Keratinocyte (primary cell): ENCODE data around the gene DDX46. TPM values are rescaled to one million over a fixed set of nuclear protein-coding genes. Genes with fewer than 3 reads are reported as not detected.

ENCODE experiments used
- DNase-seq: peaks from one replicate; pipeline ENCODE4 v3.0.0-alpha.2; 2011; ENCODE audit warnings: low read depth, missing footprints, low spot score
- FAIRE-seq: peaks from 2 replicates; lab custom pipeline; 2011; peaks lifted over from hg19 to GRCh38; lab: Jason Lieb, UNC
- H2AFZ ChIP-seq: 2 replicates; pipeline ENCODE4 v1.6.0; 2012; ENCODE audit warnings: low read length, control low read depth, inconsistent platforms; ENCODE audit not compliant: control insufficient read depth
- H3K27ac ChIP-seq: 2 replicates; pipeline ENCODE4 v1.5.1; 2011; ENCODE audit warnings: low read length; ENCODE audit not compliant: control insufficient read depth, insufficient read depth
- H3K27me3 ChIP-seq: 3 replicates; pipeline ENCODE4 v1.6.0; 2011; ENCODE audit warnings: low read length; ENCODE audit not compliant: control insufficient read depth, insufficient read depth; ENCODE audit errors: extremely low read depth
- H3K36me3 ChIP-seq, 2 experiments: 2 replicates in 1 of 2; 3 replicates in 1 of 2; pipeline ENCODE4 v1.5.1; 2011; ENCODE audit warnings: low read length in 2 of 2, mild to moderate bottlenecking in 1 of 2; ENCODE audit not compliant: control insufficient read depth in 2 of 2, insufficient read depth in 2 of 2; ENCODE audit errors: extremely low read depth in 1 of 2
- H3K4me1 ChIP-seq: 3 replicates; pipeline ENCODE4 v1.5.1; 2011; ENCODE audit warnings: low read length; ENCODE audit not compliant: control insufficient read depth, insufficient read depth; ENCODE audit errors: extremely low read depth
- H3K4me2 ChIP-seq: 3 replicates; pipeline ENCODE4 v1.6.0; 2011; ENCODE audit warnings: low read depth, low read length; ENCODE audit not compliant: control insufficient read depth, insufficient read depth; ENCODE audit errors: extremely low read depth
- H3K4me3 ChIP-seq, 3 experiments: fragments of 200-600 bp in 1 of 3; sonication (generic) in 1 of 3; 2 replicates in 2 of 3; 3 replicates in 1 of 3; pipeline ENCODE4 v1.5.1; 2011 to 2016; ENCODE audit warnings: low read length in 3 of 3, mild to moderate bottlenecking in 3 of 3, control low read depth in 2 of 3, inconsistent platforms in 1 of 3, low read depth in 1 of 3, mixed read lengths in 1 of 3, mixed run types in 1 of 3, moderate library complexity in 1 of 3; ENCODE audit not compliant: control insufficient read depth in 2 of 3, insufficient read depth in 2 of 3; ENCODE audit errors: extremely low read depth in 1 of 3
- H3K79me2 ChIP-seq: 2 replicates; pipeline ENCODE4 v1.6.0; 2012; ENCODE audit warnings: low read length; ENCODE audit not compliant: control insufficient read depth, insufficient read depth
- H3K9ac ChIP-seq: 3 replicates; pipeline ENCODE4 v1.6.0; 2011; ENCODE audit warnings: low read length; ENCODE audit not compliant: control insufficient read depth, insufficient read depth; ENCODE audit errors: extremely low read depth
- H3K9me1 ChIP-seq: 3 replicates; pipeline ENCODE4 v1.6.0; 2011; ENCODE audit warnings: low read length; ENCODE audit not compliant: control insufficient read depth, insufficient read depth; ENCODE audit errors: extremely low read depth
- H3K9me3 ChIP-seq: 2 replicates; pipeline ENCODE4 v1.5.1; 2012; ENCODE audit warnings: low read depth, low read length; ENCODE audit not compliant: control insufficient read depth
- H4K20me1 ChIP-seq: 3 replicates; pipeline ENCODE4 v1.6.0; 2011; ENCODE audit warnings: low read length; ENCODE audit not compliant: control insufficient read depth, insufficient read depth; ENCODE audit errors: extremely low read depth
- EZH2 ChIP-seq: IDR thresholded peaks from one replicate; pipeline ENCODE4 v1.6.1; 2012; ENCODE audit warnings: inconsistent platforms, mild to moderate bottlenecking, low read length, moderate library complexity
- dilution Hi-C: fragments of 300-500 bp; cut with MboI; formaldehyde crosslinking; loops from one replicate; pipeline ENCODE4 v1.7.0; 2020; ENCODE audit warnings: low sequenced_read_pairs; ENCODE audit not compliant: extremely low pct_ligation_motif_present
- polyA plus RNA-seq, 5 experiments: library from polyadenylated mRNA; depleted of rRNA in 3 of 5; stranded (reverse) in 3 of 5; stranded (forward) in 1 of 5; unstranded in 1 of 5; fragments of >200 nt; gene quantifications; 1 replicate in 1 of 5; 2 replicates in 3 of 5; 3 replicates in 1 of 5; pipeline versions ENCODE4 v1.2.1 to v1.2.3, GENCODE V29; 2011 to 2012; ENCODE audit warnings: missing spikeins in 2 of 5, low read depth in 1 of 5, low replicate concordance in 1 of 5
- TF ChIP-seq, protein P1 (sequence below), 3 experiments: IDR thresholded peaks in 1 of 3; conservative IDR thresholded peaks in 1 of 3; optimal IDR thresholded peaks in 1 of 3; 2 replicates in 2 of 3; 3 replicates in 1 of 3; pipeline versions ENCODE3 to v1.5.1; 2011; ENCODE audit warnings: low read length in 3 of 3, mild to moderate bottlenecking in 3 of 3, moderate library complexity in 2 of 3, control low read depth in 1 of 3, inconsistent platforms in 1 of 3; ENCODE audit not compliant: insufficient read depth in 2 of 3; ENCODE audit errors: extremely low read depth in 1 of 3

The DDX46 gene
- polyA plus RNA-seq, 1 donor (not counting 4 experiments of a cell fraction or from before 2014, with no cell fraction given): 39.0 TPM

DNA sequence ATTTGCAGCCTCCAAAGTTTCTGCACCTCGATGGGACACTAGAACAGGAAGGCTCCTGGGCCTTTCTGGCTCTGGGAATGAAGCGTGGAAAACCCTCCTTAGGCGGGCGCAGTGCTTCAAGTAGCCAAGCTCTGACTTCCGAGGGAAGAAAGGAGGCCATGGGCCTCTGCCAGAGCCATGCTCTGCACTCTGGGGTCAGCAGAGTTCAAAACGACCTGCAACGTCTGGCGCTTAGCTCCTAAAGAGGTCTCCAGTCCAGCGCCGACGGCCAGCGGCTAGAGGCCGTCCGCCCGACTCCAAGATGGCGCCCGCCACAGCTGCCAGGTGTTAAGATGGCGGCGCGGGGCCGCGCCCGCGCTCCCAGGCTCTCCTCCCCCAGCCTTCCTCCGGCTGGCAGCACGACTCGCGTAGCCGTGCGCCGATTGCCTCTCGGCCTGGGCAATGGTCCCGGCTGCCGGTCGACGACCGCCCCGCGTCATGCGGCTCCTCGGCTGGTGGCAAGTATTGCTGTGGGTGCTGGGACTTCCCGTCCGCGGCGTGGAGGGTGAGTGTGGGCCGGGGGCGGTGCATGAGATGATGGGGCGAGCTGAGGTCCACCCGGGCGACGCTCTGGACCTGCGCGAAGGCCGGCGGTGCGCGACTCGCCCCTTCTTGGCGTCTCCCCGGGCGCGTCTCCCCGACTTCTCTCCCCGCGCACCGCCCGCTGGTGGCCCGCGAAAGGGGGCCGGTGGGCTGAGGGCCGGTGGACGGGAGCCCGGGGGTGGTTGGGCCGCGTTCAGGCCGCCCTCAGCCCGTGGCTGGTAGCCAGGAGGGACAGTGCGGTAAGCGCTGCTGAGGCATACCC lies 115.6 kb downstream of the DDX46 start, which contains the start of gene TXNDC15:
TXNDC15 (plus strand) TSS at position 385 of the 844 bp plus-strand sequence; CDS start at position 442, 57 bp downstream.
- peak within 1 kb of the TSS; percentile 93 for H3K4me2 ChIP-seq
- H4K20me1 ChIP-seq: no peaks in the 10 kb centered on the region
- TF ChIP-seq EZH2: no peak
- TF ChIP-seq, protein P1, sequence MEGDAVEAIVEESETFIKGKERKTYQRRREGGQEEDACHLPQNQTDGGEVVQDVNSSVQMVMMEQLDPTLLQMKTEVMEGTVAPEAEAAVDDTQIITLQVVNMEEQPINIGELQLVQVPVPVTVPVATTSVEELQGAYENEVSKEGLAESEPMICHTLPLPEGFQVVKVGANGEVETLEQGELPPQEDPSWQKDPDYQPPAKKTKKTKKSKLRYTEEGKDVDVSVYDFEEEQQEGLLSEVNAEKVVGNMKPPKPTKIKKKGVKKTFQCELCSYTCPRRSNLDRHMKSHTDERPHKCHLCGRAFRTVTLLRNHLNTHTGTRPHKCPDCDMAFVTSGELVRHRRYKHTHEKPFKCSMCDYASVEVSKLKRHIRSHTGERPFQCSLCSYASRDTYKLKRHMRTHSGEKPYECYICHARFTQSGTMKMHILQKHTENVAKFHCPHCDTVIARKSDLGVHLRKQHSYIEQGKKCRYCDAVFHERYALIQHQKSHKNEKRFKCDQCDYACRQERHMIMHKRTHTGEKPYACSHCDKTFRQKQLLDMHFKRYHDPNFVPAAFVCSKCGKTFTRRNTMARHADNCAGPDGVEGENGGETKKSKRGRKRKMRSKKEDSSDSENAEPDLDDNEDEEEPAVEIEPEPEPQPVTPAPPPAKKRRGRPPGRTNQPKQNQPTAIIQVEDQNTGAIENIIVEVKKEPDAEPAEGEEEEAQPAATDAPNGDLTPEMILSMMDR (optimal IDR thresholded peaks at IDR 0.05 in 1 of 3, IDR thresholded peaks at IDR 0.05 in 1 of 3, conservative IDR thresholded peaks at IDR 0.05 in 1 of 3; ENCODE audit: extremely low read depth in 1 of 3, insufficient read depth in 2 of 3, low read length in 3 of 3): no peak
- H3K27me3 ChIP-seq: no peaks in the 10 kb centered on the region
- H3K36me3 ChIP-seq: peaks cover 0 to 1% of the 10 kb centered on the region in 2 experiments
- peak within 1 kb of the TSS; percentile 75 to 83 (median 80) for H3K4me3 ChIP-seq
- DNase-seq (peak; percentile 26), FAIRE-seq (no peak)
- H2AFZ ChIP-seq: peak within 1 kb of the TSS; percentile 100
- H3K4me1 ChIP-seq: peaks cover 13% of the 10 kb centered on the region
- peak within 1 kb of the TSS; percentile 83 for H3K27ac ChIP-seq
- peaks cover 5% of the 10 kb centered on the region for H3K79me2 ChIP-seq
- no peaks in the 10 kb centered on the region for H3K9me3 ChIP-seq
- peak within 1 kb of the TSS; percentile 89 for H3K9ac ChIP-seq
- dilution Hi-C loops: no loop called here
- no peaks in the 10 kb centered on the region for H3K9me1 ChIP-seq

GRCh38 chr5:134874831-134875655 lies 116.5 kb downstream of the DDX46 start:
- peaks cover 0 to 1% of the 10 kb centered on the region in 2 experiments for H3K36me3 ChIP-seq
- TF ChIP-seq, protein P1 (optimal IDR thresholded peaks at IDR 0.05 in 1 of 3, IDR thresholded peaks at IDR 0.05 in 1 of 3, conservative IDR thresholded peaks at IDR 0.05 in 1 of 3; ENCODE audit: extremely low read depth in 1 of 3, insufficient read depth in 2 of 3, low read length in 3 of 3): no peak
- no peak for TF ChIP-seq EZH2
- H3K9ac ChIP-seq: peak overlapping the region; percentile 89
- no peaks in the 10 kb centered on the region for H4K20me1 ChIP-seq
- H3K9me1 ChIP-seq: no peaks in the 10 kb centered on the region
- dilution Hi-C loops: no loop called here
- H3K4me1 ChIP-seq: peaks cover 13% of the 10 kb centered on the region
- FAIRE-seq (peak; percentile 87), DNase-seq (peak; percentile 23)
- no peaks in the 10 kb centered on the region for H3K9me3 ChIP-seq
- peak overlapping the region; percentile 83 for H3K27ac ChIP-seq
- H3K4me3 ChIP-seq: peak overlapping the region; percentile 75 to 83 (median 80)
- H3K4me2 ChIP-seq: peak overlapping the region; percentile 93
- H2AFZ ChIP-seq: peak overlapping the region; percentile 100
- no peaks in the 10 kb centered on the region for H3K27me3 ChIP-seq
- peaks cover 5% of the 10 kb centered on the region for H3K79me2 ChIP-seq
